Right lung (tissue), 10 donors: ENCODE measurements around the gene ARHGAP45. TPM values are rescaled to one million over a fixed set of nuclear protein-coding genes. Genes with fewer than 3 reads are reported as not detected.
"Not testable (repeated sequence)": the region's sequence is repeated elsewhere in the genome, so short reads cannot be mapped to it uniquely, and the experiment has no call there.

Experiments
- DNase-seq, 2 donors: peaks; one replicate each; pipeline ENCODE4 v3.0.0-alpha.2; 2013
- long read RNA-seq, 8 donors: transcript quantifications; one replicate each; lab custom pipeline, GENCODE V29; 2026
- polyA plus RNA-seq, 5 donors: library from polyadenylated mRNA; unstranded; fragments of 120-200 nt; gene quantifications; one replicate each; pipeline versions ENCODE4 v1.2.1 to v1.2.3, GENCODE V29; 2013; ENCODE audit warnings: inconsistent platforms in 1 of 5, low replicate concordance in 1 of 5; ENCODE audit not compliant: insufficient read length in 5 of 5, insufficient read depth in 1 of 5

Gene ARHGAP45
- polyA plus RNA-seq, result 10 to 100 TPM in 3 of 5 donors, 1 to 10 TPM in 2; 7.8 to 15.8 (median 10.2) TPM
- long read RNA-seq, donor 1, full-length matches to known transcripts, result 4 of 236 reads
- long read RNA-seq, donor 1, partial matches to known transcripts, result 226 of 236 reads
- long read RNA-seq, donor 1, other reads (novel, unspliced or antisense), result 6 of 236 reads
- long read RNA-seq, donor 2, partial matches to known transcripts, result 0 of 2 reads
- long read RNA-seq, donor 2, other reads (novel, unspliced or antisense), result 0 of 2 reads
- long read RNA-seq, donor 3, partial matches to known transcripts, result 76 of 178 reads
- long read RNA-seq, donor 3, other reads (novel, unspliced or antisense), result 102 of 178 reads
- long read RNA-seq, donor 4, partial matches to known transcripts, result 117 of 117 reads
- long read RNA-seq, donor 4, other reads (novel, unspliced or antisense), result 0 of 117 reads
- long read RNA-seq, donor 5, partial matches to known transcripts, result 183 of 201 reads
- long read RNA-seq, donor 5, other reads (novel, unspliced or antisense), result 16 of 201 reads
- long read RNA-seq, donor 6, full-length matches to known transcripts, result 5 of 210 reads
- long read RNA-seq, donor 6, partial matches to known transcripts, result 77 of 210 reads
- long read RNA-seq, donor 6, other reads (novel, unspliced or antisense), result 128 of 210 reads
- long read RNA-seq, donor 7, full-length matches to known transcripts, result 1 of 1 reads
- long read RNA-seq, donor 7, partial matches to known transcripts, result 0 of 1 reads
- long read RNA-seq, donor 7, other reads (novel, unspliced or antisense), result 0 of 1 reads
- long read RNA-seq, donor 8, partial matches to known transcripts, result 84 of 84 reads
- long read RNA-seq, donor 8, other reads (novel, unspliced or antisense), result 0 of 84 reads

DNA sequence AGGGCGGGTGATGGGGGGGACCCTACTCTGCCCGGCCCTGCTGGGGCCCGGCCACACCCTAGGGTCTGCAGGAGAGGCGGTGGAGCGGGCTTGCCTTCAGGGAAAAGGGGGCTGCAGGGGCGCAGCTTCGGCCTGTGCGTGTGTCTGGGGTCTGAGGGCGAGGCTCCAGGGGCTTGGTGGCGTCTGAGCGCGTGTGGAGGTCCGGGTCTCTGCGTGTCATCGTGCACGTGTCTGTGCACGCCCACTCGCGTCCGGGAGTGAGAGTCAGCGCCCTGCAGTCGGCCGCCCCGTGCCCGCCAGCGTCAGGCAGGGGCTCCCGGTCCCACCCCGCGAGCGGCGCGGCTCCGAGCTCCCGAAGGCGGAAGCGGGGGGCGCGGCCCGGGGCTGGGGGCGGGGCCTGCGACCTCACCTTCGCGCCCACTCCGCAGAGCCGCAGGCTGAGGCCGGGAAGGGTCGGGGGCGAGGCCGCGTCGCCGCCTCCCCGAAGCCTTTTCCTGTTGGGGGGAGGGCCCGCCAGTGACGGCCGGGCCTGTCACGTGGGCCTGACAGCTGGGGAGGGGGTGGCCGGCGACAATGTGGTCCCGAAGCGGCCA lies at the start of gene ARHGAP45:
Gene ARHGAP45, plus strand, starts transcription at position 420 of the 593 bp plus-strand sequence. CDS start 239 bp downstream, outside the sequence.
- DNase-seq, result no peak

GRCh38 chr19:1017906-1018305 lies 49.1 kb upstream of the ARHGAP45 start:
- no peak for DNase-seq

DNA sequence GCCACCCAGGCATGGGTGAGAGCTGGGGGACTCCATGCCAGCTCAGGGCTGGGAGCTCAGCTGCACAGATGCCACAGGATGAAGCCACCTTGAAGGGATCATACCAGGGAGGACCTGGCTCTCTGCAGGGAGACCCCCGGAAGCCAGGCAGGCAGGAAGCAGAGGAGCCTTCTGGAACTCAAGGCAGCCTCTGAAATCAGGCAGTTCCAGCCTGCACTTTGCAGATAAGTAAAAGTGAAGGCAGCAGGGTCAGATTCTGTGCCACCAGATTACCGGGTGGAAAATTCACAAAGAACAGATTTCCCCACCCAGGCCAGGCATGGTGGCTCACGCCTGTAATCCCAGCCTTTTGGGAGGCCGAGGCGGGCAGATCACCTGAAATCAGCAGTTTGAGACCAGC lies 48.6 kb upstream of the ARHGAP45 start:
- DNase-seq, result no peak

DNA sequence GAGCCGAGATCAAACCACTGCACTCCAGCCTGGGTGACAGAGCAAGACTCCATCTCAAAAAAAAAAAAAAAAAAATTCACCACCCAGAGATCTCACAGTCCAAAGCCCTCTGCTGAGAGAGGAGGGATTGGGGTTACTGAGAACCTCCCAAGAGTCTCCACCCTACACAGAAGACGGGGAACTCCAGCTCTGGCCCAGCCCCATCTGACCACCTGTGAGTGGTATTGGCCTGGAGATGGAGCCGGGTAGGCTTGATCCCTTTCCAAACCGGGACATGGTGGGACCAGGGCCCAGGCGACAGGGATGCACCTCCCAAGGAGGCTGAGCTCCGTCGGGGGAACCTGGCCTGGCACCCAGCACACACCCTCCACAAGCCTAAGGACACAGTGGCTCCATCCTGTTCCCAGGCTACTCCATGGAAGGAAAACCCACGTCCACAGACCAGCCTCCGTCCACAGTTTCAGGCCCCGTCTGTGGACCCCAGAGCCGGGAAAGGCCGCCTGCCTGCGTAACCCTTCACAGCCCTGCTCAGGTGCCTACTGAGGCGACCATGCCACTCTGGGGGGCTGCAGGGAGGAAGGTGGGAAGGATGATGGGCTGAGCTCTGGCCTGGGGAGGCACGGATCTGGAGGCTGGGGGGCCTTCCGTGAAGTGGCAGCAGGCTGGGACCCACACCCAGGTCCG lies 47.9 kb upstream of the ARHGAP45 start:
- no peak for DNase-seq

DNA sequence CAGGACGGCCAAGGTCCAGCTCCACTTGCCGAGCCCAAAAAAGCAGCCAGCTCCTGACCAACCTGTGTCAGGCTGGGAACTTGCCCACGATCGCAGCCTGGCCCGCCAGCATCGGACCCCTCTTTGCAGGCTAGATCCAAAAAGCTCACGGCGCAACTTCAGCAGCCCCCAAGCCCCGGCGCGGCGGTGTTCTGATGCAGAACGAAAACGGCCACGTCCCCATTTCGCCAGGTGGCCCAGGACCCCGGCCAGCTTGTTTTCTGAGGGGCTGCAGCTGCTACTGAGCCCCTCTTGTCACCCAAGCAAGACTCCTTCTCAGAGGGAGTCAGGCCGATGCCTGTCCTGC lies 47.4 kb upstream of the ARHGAP45 start:
- DNase-seq, result no peak

- DNase-seq, result no peak
Observed at GRCh38 chr19:1019980-1020867, 46.7 kb upstream of the ARHGAP45 start.

GRCh38 chr19:1020868-1021425 lies 46.0 kb upstream of the ARHGAP45 start, which contains the start of gene TMEM259:
TSS of gene TMEM259 (minus strand) at chr19:1021123. CDS start at chr19:1020996, 127 bp downstream.
- peak; percentile 98 for DNase-seq

GRCh38 chr19:1023883-1024188 lies 43.1 kb upstream of the ARHGAP45 start:
- not testable (repeated sequence) for DNase-seq

- DNase-seq, result not testable (repeated sequence)
Observed at GRCh38 chr19:1025080-1025479, 41.9 kb upstream of the ARHGAP45 start.

DNA sequence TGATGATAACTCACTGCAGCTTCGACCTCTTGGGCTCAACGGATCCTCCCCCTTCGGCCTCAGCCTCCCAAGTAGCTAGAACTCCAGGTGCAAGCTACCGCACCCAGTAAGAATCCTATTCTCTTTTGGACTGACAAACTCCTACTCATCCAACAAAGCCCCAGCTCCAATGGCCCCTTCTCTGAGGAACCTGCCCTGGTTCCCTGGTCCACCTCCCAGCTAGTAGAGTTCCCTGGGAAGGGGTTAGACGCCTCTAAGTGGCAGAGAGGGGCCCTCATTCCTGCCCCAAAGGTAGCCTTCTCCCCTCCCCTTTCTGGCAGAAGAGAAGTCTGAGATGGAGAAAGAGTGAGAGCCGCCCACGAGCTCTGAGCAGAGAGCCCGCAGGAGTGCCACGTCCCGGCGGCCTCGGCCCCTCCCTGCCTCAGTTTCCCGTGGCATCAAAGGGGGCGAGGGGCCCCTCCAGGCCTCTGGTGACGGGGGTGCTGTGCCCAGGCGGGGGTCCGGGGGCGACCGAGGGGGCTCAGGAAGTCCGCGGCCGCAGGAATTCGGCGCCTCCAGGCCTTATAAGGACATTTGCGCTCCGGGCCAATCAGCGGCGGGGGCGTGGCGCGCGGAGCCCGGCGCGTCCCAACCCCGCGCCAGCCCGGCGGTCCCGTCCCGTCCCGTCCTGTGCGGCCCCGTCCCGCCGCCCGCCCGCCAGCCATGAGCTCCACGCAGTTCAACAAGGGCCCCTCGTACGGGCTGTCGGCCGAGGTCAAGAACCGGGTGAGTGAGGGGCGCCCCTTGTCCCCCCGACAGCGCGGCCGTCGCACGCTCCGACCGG lies 40.8 kb upstream of the ARHGAP45 start, which contains the start of gene CNN2:
Gene CNN2, plus strand, starts transcription at position 649 of the 823 bp plus-strand sequence. Its CDS starts 54 bp downstream, at position 703.
- DNase-seq, result peak; percentile 85 to 88

DNA sequence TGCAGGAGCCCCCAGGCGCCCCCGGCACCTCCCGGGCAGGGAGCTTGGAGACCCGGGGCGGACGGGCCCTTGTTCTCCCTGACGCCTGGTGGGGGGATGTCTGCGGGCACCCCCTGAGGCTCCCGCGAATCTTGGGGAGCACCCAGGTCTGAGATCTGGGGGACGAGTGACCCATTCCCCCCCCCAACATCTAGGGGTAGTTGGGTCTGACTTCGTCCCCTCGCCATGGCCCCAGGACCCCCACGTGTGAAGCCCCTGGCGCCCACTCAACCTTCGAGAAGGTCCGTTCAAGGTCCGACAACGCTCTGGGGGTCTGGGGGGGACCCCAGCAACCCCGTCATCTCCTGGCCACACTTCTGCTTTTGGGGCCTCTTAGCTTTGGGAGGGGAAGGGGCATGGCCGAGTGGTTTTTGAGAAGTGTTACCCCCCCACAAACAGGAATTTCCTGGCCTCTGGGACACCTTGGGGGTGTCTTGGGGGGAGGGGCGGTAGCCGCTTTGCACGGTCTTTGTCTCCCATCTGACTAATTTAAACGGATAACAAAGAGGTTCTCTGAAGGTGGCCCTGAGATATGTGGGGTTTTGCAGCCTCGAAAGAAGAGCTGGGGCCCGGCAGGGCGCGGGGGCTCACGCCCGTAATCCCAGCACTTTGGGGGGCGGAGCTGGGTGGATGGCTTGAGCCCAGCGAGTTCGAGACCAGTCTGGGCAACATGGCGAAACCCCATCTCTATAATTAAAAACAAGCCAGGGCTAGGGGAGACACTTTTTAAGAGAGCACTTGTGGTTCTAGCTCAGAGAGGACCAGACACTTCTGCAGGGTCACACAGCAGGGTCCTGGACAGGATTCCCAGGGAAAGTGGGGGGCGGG lies 40.0 kb upstream of the ARHGAP45 start:
- DNase-seq, result no peak

DNA sequence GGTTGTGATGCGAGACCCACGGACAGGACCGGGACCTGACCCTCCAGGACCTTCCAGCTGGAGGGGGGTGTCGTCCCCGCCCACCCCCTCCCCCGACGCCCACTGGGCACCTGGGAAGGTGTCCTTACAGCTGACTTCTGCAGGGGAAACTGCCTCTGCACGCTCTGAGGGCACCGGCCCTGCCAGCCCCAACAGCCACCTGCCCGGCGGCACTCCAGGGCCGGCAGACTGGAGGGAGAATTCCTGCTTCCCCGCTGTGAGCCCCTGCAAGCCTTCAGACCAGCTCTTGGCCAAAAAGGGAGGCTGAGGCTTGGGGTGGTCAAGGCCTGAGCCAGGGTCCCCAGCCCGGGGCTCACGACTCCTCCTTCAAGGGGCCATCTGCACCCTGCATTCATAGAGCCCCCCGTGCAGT lies 39.3 kb upstream of the ARHGAP45 start:
- no peak for DNase-seq

DNA sequence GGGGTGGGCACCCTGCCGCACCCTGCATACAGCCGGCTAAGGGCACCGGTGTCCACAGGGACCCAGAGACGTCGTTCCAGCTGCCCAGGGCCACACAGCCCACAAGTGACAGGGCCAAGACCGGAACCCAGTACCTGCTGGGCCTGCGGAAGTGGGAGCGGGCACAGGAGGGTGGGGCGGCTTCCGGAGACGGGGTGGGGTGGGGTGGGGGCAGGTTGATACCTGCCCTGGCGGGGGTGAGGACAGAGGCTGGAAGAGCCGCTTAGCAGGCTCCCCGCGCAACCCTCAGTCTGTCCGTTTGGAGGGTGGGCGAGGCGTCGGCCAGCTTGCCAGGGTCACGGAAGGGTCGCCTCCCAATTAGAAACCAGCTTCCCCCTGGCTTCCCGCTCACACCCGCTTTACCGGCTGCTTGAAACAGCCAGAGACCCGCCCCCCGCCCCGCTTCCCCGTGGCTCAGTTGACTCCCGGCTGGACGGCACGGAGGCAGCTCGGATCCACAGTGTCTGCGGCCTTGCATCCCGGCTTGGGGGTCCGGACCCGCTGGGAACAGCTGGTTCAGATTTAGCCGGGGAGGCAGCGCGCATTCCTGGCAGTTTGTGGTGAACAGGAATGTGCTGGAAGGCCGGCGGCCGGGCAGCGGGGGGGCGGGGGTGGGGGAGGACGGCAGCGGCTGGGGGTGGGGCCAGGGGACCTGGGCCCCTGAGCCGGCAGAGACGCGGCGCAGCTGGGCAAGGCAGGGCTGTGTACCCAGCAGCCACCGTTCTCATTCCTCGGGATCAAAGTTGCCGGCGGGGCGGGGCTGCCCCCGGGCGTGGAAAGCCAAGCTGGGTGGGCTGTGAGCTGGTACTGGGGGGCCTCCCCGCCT lies 38.7 kb upstream of the ARHGAP45 start:
- DNase-seq, result peak; percentile 87 to 89

- no peak for DNase-seq
Observed at GRCh38 chr19:1032264-1032867, 34.6 kb upstream of the ARHGAP45 start.

GRCh38 chr19:1035998-1036621 lies 30.9 kb upstream of the ARHGAP45 start:
- no peak for DNase-seq

GRCh38 chr19:1037621-1038064 lies 29.3 kb upstream of the ARHGAP45 start:
- DNase-seq, result no peak
